Stimulated activated naive CD8-positive, alpha-beta T cell treated with anti-CD3 and anti-CD28 coated beads, Interleukin-15, Interleukin-2, amounts not matched to agents 100 ng/mL and 50 ng/mL, for 24 hours (primary cell): ENCODE results near the gene ZNF766.
A peak's percentile ranks its signal among the peaks of the same experiment; 100 is the strongest.
"Not testable (repeated sequence)": the region's sequence is repeated elsewhere in the genome, so short reads cannot be mapped to it uniquely, and the experiment has no call there.

Experiments
- H3K27ac Mint-ChIP-seq: one replicate; pipeline ENCODE4 v1.8.0; 2021; ENCODE audit warnings: mild to moderate bottlenecking, mixed read lengths
- H3K27me3 Mint-ChIP-seq: one replicate; pipeline ENCODE4 v1.8.0; 2021; ENCODE audit warnings: mixed read lengths
- H3K36me3 Mint-ChIP-seq: one replicate; pipeline ENCODE4 v1.8.0; 2021; ENCODE audit warnings: low read depth, mixed read lengths
- H3K4me1 Mint-ChIP-seq: one replicate; pipeline ENCODE4 v1.8.0; 2021; ENCODE audit warnings: low read depth, mixed read lengths
- H3K4me3 Mint-ChIP-seq: one replicate; pipeline ENCODE4 v1.8.0; 2021; ENCODE audit warnings: mild to moderate bottlenecking, mixed read lengths
- H3K9me3 Mint-ChIP-seq: one replicate; pipeline ENCODE4 v1.8.0; 2021; ENCODE audit warnings: mixed read lengths

ZNF766 gene

DNA sequence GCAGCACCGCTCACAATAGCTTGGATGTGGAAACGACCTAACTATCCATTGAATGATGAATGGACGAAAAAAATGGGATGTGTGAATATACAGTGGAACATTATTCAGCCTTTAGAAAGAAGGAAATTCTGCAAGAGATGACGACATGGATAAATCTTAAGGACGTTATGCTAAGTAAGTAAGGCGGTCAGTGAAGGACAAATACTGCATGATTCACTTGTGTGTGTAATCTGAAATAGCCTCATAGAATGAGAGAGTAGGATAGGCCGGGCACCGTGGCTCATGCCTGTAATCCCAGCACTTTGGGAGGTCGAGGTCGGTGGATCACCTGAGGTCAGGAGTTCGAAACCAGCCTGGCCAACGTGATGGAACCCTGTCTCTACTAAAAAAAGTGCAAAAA lies 25.4 kb upstream of the ZNF766 start:
- H3K9me3 Mint-ChIP-seq: no peaks in the 10 kb centered on the region
- no peaks in the 10 kb centered on the region for H3K27me3 Mint-ChIP-seq
- H3K4me3 Mint-ChIP-seq: no peak overlapping the region
- H3K27ac Mint-ChIP-seq: no peak overlapping the region
- no peaks in the 10 kb centered on the region for H3K4me1 Mint-ChIP-seq
- no peaks in the 10 kb centered on the region for H3K36me3 Mint-ChIP-seq

DNA sequence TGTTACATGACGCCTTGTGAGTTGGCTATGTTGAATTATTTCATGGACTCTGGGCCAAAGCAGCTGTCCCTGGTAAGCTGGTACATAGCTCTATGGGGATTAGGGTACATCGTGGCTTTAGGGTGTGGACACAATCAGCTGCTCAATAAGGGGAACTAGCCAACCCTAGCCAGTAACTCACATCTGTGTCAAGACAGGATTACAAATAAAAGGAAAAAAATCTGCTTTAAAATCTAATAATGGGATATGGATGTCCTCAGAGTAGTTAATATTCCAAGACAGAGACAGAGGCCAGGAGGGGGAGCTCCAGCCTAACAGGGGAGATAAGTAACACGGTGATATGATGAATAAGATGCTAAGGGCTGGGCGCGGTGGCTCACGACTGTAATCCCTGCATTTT lies 21.1 kb upstream of the ZNF766 start:
- no peaks in the 10 kb centered on the region for H3K27me3 Mint-ChIP-seq
- no peaks in the 10 kb centered on the region for H3K36me3 Mint-ChIP-seq
- no peaks in the 10 kb centered on the region for H3K9me3 Mint-ChIP-seq
- no peak overlapping the region for H3K4me3 Mint-ChIP-seq
- no peaks in the 10 kb centered on the region for H3K4me1 Mint-ChIP-seq
- H3K27ac Mint-ChIP-seq: no peak overlapping the region

DNA sequence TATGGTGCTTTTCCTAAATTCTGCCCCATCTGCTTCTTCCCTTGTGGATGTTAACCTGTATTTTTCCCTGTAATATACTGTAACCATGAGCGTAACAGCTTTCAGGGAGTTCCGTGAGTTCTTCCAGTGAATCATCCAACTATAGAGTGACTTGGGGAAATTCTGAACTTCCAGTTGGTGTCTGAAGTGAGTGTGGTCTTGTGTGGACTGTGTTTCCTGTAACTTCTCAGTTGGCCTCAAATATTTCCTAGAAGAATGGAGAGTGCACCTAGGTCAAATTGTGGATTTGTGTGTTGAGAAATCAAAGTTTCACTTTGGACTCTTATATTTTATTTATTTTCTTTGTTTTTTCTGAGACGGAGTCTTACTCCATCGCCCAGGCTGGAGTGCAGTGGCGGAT lies 11.0 kb upstream of the ZNF766 start:
- H3K4me1 Mint-ChIP-seq: no peaks in the 10 kb centered on the region
- H3K36me3 Mint-ChIP-seq: no peaks in the 10 kb centered on the region
- no peak overlapping the region for H3K4me3 Mint-ChIP-seq
- peaks cover 6% of the 10 kb centered on the region for H3K9me3 Mint-ChIP-seq
- no peaks in the 10 kb centered on the region for H3K27me3 Mint-ChIP-seq
- no peak overlapping the region for H3K27ac Mint-ChIP-seq

DNA sequence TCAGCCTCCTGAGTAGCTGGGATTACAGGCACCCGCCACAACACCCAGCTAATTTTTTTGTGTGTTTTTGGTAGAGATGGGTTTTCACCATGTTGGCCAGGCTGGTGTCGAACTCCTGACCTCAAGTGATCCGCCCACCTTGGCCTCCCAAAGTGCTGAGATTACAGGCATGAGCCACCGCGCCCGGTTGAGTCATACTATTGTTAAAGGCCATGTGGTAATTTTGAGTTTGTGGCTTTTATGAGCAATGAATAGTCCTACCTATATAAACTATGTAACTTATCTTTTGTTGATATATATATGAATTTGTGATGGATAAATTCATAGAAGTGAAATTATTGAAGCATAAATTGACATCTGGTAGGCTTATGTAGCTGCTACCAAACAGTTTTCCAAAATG lies 3.8 kb upstream of the ZNF766 start:
- not testable (repeated sequence) for H3K27ac Mint-ChIP-seq, H3K4me1 Mint-ChIP-seq, H3K4me3 Mint-ChIP-seq, H3K9me3 Mint-ChIP-seq, H3K27me3 Mint-ChIP-seq
- peaks cover 11% of the 10 kb centered on the region for H3K36me3 Mint-ChIP-seq

DNA sequence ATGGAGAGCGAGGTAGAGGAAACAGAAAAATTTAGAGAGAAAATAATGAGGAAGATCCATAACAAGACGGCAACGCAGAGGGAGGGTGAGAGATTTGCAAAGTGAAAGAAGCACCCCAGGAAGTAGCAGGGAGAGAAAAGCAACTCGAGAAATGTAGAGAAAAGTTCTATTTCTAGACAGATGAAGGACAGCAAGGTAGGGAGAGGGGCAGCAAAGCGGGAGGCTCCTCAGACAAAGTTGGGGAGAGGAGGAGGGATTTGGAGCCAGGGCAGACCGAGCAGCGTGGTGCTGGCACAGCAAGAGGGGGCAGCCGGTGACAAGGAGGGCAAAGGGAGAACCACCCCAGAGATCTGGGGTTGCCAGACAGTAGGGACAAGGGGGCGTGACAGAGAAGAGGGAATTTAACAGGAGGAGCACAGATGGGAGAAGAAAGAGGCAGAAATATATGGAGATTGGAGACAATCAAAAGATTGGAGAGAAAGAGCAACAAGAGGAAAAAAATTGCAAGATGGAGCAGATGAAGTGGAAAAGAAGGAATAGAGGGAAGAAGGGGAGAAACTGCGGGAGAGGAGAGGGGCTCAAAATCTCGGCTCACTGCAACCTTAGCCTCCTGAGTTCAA lies 989 bp downstream of the ZNF766 start:
- Mint-ChIP-seq H3K27me3 (no peaks in the 10 kb centered on the region), H3K36me3 (peaks cover 53% of the 10 kb centered on the region), H3K4me1 (peaks cover 50% of the 10 kb centered on the region), H3K27ac (peak overlapping the region; percentile 98), H3K9me3 (peaks cover 24% of the 10 kb centered on the region), H3K4me3 (peak overlapping the region; percentile 100)

DNA sequence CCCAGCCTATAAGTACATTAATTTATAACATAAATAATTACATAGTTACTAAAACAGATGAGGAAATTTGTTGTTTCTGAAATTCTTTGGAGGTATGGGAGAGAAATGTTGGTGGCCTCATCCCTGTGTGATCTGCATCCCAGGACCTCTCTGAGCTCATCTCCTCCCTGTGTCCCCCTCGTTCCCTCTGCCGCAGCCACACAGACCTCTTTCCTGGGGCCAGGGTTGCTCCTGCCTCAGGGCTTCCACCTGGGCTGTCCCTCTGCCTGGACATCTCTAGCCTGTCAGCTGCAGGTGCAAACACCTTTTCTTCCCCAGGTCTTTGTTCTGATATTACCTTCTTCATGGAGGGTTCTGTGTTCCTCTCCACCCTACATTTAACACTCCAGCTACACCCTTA lies 3.9 kb downstream of the ZNF766 start:
- H3K27ac Mint-ChIP-seq: no peak overlapping the region
- peaks cover 77% of the 10 kb centered on the region for H3K4me1 Mint-ChIP-seq
- peaks cover 81% of the 10 kb centered on the region for H3K36me3 Mint-ChIP-seq
- H3K4me3 Mint-ChIP-seq: no peak overlapping the region
- H3K27me3 Mint-ChIP-seq: no peaks in the 10 kb centered on the region
- H3K9me3 Mint-ChIP-seq: peaks cover 32% of the 10 kb centered on the region

DNA sequence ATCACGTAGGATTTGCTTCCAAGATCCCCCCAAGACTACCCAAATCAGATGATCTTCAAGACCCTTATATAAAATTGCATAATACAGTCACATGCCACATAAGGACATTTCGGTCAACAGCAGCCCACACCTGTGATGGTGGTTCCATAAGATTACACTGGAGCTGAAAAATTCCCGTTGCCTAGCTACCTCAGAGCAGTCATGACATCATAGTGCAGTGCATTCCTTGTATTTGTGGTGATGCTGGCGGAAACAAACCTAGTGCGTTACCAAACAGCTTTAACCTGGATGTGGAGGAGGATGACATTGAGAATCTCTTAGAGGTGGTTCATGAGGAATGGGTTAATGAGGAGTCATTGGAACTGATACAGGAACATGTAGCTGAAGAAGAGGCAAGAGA lies 4.8 kb downstream of the ZNF766 start:
- no peak overlapping the region for H3K27ac Mint-ChIP-seq
- no peak overlapping the region for H3K4me3 Mint-ChIP-seq
- peaks cover 40% of the 10 kb centered on the region for H3K9me3 Mint-ChIP-seq
- H3K27me3 Mint-ChIP-seq: no peaks in the 10 kb centered on the region
- peaks cover 90% of the 10 kb centered on the region for H3K36me3 Mint-ChIP-seq
- peaks cover 85% of the 10 kb centered on the region for H3K4me1 Mint-ChIP-seq

DNA sequence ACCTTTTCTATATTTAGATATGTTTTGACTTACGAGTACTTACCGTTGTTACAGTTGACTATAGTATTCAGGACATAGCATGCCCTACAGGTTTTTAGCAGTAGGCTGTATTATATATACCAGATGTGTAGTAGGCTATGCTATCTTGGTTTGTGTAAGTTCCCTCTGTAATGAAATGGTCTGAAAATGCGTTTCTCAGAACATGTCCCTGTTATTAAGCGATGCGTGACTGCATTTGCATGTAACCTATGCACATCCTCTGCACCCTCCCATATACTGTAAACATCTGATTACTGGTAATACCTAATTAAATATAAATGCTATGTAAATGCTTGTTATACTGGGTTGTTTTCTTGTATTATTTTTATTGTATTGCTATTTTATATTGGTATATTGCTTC lies 6.6 kb downstream of the ZNF766 start:
- Mint-ChIP-seq H3K4me1 (peaks cover 77% of the 10 kb centered on the region), H3K27ac (no peak overlapping the region), H3K4me3 (no peak overlapping the region), H3K9me3 (peaks cover 43% of the 10 kb centered on the region), H3K36me3 (peaks cover 89% of the 10 kb centered on the region), H3K27me3 (no peaks in the 10 kb centered on the region)

DNA sequence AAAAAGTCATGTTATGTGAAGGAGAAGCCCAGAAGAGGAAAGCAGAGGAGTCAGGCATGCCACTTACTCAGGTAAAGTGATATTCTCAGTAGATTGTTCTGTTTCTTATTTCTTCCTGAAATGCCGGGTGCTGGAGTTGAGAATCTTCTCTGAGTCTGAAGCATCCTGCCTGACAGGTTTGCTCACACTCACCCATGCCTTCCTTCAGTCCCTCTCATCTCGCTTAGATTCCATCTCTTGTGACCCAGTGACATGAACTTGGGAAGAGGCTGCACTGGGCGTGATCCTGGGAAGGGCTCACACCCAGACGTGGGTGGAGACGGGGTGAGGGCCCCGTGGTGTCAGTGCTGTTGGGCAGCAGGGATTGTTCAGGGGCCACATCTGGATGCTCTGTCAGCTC lies 8.1 kb downstream of the ZNF766 start:
- Mint-ChIP-seq H3K9me3 (peaks cover 35% of the 10 kb centered on the region), H3K4me3 (no peak overlapping the region), H3K36me3 (peaks cover 89% of the 10 kb centered on the region), H3K27ac (no peak overlapping the region), H3K4me1 (peaks cover 66% of the 10 kb centered on the region), H3K27me3 (no peaks in the 10 kb centered on the region)

DNA sequence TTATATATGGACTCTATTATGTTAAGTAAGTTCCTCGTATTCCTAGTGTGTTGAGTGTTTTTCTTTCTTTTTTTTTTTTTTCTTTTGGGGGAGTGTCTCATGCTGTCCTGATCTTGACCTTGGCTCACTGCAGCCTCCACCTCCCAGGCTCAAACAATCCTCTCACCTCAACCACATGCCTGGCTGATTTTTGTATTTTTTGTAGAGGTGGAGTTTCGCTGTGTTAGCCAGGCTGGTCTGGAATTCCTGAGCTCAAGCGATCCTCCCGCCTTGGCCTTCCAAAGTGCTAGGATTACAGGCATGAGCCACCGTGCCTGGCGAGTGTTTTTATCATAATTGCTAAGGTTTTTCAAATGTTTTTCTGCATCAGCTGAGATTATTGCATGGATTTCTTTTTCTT lies 16.9 kb downstream of the ZNF766 start:
- Mint-ChIP-seq H3K27ac (no peak overlapping the region), H3K4me3 (no peak overlapping the region), H3K4me1 (peaks cover 4% of the 10 kb centered on the region), H3K27me3 (no peaks in the 10 kb centered on the region), H3K9me3 (peaks cover 35% of the 10 kb centered on the region), H3K36me3 (peaks cover 96% of the 10 kb centered on the region)

DNA sequence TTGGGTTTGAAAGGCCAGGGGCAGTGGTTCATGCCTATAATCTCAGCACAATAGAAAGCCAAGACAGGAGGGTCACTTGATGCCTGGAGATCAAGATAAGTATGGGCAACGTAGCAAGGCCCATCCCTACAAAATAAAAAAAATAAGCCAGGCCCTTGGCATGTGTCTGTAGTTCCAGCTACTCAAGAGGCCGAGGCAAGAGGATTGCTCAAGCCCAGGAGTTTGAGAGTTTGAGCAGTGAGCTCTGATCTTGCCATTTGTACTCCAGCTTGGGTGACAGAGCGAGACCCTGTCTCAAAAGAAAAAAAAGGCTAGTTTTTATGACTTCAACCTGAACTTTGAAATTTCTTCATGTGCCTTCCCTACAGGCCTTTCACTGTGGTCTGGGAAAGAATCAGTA lies 22.4 kb downstream of the ZNF766 start:
- Mint-ChIP-seq H3K4me1 (peaks cover 3% of the 10 kb centered on the region), H3K27ac (no peak overlapping the region), H3K9me3 (peaks cover 35% of the 10 kb centered on the region), H3K27me3 (no peaks in the 10 kb centered on the region), H3K4me3 (no peak overlapping the region), H3K36me3 (peaks cover 67% of the 10 kb centered on the region)

DNA sequence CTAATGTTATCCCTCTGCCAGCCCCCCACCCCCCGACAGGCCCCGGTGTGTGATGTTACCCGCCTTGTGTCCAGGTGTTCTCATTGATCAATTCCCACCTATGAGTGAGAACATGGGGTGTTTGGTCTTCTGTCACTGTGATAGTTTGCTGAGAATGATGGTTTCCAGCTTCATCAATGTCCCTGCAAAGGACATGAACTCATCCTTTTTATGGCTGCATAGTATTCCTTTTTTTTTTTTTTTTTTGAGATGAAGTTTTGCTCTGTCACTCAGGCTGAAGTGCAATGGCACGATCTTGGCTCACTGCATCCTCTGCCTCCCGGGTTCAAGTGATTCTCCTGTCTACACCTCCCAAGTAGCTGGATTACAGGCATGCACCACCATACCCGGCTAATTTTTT lies 23.6 kb downstream of the ZNF766 start:
- Mint-ChIP-seq H3K36me3 (peaks cover 64% of the 10 kb centered on the region), H3K4me1 (peaks cover 13% of the 10 kb centered on the region), H3K9me3 (peaks cover 32% of the 10 kb centered on the region)
- H3K27me3 Mint-ChIP-seq, H3K27ac Mint-ChIP-seq, H3K4me3 Mint-ChIP-seq: not testable (repeated sequence)

DNA sequence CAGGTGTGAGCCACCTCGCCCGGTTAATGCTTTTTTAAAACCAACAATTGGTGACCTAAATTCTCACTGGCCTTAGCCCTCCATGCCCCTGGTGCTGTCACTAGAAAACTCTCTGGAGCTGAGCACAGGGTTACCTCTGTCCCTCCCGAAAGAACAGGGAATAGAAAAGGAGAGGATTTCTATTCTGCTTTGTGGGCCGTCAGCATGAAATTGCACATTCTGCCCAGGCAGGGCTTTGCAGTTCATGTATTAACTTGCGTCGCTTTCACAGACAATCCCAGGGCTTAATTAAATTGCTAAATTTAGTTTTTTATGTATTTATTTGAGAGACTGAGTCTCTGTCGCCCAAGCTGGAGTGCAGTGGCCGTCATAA lies 27.0 kb downstream of the ZNF766 start:
- Mint-ChIP-seq H3K27me3 (no peaks in the 10 kb centered on the region), H3K4me3 (peak overlapping the region; percentile 75), H3K4me1 (peaks cover 20% of the 10 kb centered on the region), H3K36me3 (peaks cover 67% of the 10 kb centered on the region), H3K27ac (peak overlapping the region; percentile 54), H3K9me3 (peaks cover 35% of the 10 kb centered on the region)

DNA sequence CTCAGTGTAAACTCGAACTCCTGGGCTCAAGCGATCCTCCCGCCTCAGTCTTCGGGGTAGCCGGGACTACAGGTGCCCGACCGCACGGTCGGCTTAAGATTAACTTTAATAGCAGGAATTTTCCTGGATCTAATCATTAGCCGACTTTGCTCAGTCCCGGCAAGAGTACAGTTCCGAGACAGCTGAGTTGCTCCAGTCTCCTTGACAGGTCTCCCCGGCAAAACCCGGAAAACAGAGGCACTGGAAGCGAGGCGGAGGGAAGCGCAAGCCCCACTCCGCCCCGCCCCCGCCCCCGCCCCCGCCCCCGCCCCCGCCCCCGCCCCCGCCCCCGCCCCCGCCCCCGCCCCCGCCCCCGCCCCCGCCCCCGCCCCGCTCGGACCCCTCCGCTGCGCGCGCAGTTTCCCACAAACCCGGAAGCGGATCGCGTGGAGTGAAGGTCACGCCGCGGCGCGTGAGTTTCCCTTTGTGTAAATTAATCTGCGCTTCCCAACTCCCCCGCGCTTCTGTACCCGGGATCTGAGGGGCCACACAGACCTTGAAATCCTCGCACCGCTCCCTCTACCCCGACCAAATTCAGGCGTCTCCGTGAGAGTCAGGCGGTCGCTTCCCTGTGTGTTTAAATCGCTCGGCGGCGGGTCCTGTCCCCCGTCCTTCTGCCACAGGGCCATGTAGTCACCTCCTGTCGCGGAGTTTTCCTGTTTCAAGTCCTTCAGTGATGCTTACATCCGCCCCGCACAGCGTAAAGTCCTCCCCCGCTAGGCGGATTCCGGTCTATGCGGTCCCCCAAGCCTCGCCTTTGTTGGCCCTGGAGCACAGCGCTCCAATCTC lies 27.6 kb downstream of the ZNF766 start, which contains the start of gene ZNF480:
TSS of gene ZNF480 (plus strand) at position 397 of the 828 bp plus-strand sequence. CDS start 3,244 bp downstream, outside the sequence.
- peak within 1 kb of the TSS; percentile 90 for H3K4me3 Mint-ChIP-seq
- peaks cover 20% of the 10 kb centered on the region for H3K4me1 Mint-ChIP-seq
- H3K36me3 Mint-ChIP-seq: peaks cover 67% of the 10 kb centered on the region
- peak within 1 kb of the TSS; percentile 97 for H3K27ac Mint-ChIP-seq
- peaks cover 39% of the 10 kb centered on the region for H3K9me3 Mint-ChIP-seq
- no peaks in the 10 kb centered on the region for H3K27me3 Mint-ChIP-seq

DNA sequence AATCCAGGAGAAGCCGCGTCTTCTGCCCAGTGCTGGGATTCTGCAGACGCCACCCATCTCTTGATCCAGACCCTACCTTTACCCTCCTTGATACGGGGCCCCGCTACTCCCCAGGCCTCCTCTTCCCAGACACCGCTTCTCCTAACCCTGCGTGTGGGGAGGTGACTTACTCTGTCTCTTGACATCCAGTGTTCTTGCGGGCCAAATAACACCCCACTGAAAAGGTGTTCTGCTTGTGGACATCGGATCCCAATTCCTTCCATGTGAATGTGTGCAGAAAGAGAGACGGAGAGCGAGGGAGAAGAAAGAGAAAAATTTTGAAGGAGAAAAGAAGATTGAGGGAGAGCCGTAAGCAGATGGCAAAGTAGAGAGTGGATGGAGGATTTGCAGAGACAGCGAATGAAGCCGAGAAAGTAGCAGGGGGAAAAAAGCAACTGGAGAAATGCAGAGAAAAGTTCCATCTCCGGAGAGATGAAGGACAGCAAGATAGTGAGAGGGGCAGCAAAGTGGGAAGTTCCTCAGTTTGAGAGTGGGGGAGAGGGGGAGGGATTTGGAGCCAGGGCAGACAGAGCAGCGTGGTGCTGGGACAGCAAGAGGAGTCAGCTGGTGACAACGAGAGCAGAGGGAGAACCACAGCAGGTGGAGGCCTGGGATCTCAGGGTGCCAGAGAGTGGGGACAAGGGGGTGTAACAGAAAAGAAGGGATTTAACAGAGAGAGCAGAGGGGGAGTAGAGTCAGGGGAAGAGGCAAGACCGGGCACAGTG lies 28.4 kb downstream of the ZNF766 start:
- Mint-ChIP-seq H3K27me3 (no peaks in the 10 kb centered on the region), H3K27ac (peak overlapping the region; percentile 97), H3K9me3 (peaks cover 38% of the 10 kb centered on the region), H3K4me1 (peaks cover 20% of the 10 kb centered on the region), H3K4me3 (peak overlapping the region; percentile 90), H3K36me3 (peaks cover 67% of the 10 kb centered on the region)
